K562 (cell line): ENCODE measurements around the gene PLCB1. TPM values are rescaled to one million over a fixed set of nuclear protein-coding genes. Genes with fewer than 3 reads are reported as not detected.

Source experiments
- NFIC ChIP-seq: fragments of 450-650 bp; IDR thresholded peaks from 2 replicates; pipeline ENCODE4 v1.6.1; 2017; ENCODE audit warnings: mild to moderate bottlenecking, inconsistent platforms
- SIRT6 ChIP-seq: IDR thresholded peaks from one replicate; pipeline ENCODE4 v1.6.1; 2012; ENCODE audit warnings: low read depth, mild to moderate bottlenecking, control low read depth, inconsistent platforms, low read length, moderate library complexity
- THAP12 ChIP-seq: fragments of 250-450 bp; sonication (Bioruptor Pico); IDR thresholded peaks from 2 replicates; pipeline ENCODE4 v1.9.0; 2021; ENCODE audit warnings: mild to moderate bottlenecking, inconsistent platforms
- ZBTB11 ChIP-seq, 3 experiments: fragments of 200-800 bp in 1 of 3; fragments of 250-450 bp in 1 of 3; fragments of 450-650 bp in 1 of 3; sonication (Bioruptor Pico) in 1 of 3; sonication (Bioruptor generic) in 1 of 3; formaldehyde crosslinking in 1 of 3; IDR thresholded peaks; 2 replicates each; pipeline versions ENCODE4 v1.6.1 to v1.8.0; 2016 to 2022; ENCODE audit warnings: mild to moderate bottlenecking in 2 of 3, missing genetic modification characterization in 2 of 3, missing compliant biosample characterization in 1 of 3, moderate library complexity in 1 of 3
- ZHX1 ChIP-seq: fragments of 150-350 bp; conservative IDR thresholded peaks from 2 replicates; pipeline ENCODE4 v1.6.1; 2014; ENCODE audit warnings: low read length
- polyA plus RNA-seq, 8 experiments: library from polyadenylated mRNA; depleted of rRNA in 4 of 8; stranded (reverse) in 5 of 8; unstranded in 3 of 8; fragments of >200 nt; fragmentation: Nextera tagmentation in 2 of 8; fragmentation: Illumina TruSeq in 1 of 8; extraction: Ambion mirVana in 2 of 8; extraction: Trizol in 1 of 8; gene quantifications; 2 replicates each; pipeline versions ENCODE4 v1.2.1 to v1.2.3, GENCODE V29; 2011 to 2014; ENCODE audit warnings: inconsistent platforms in 1 of 8, missing spikeins in 1 of 8
- total RNA-seq, 7 experiments: library from RNA; depleted of rRNA in 6 of 7; stranded (reverse); fragments of >200 nt in 6 of 7; fragmentation: Illumina TruSeq in 2 of 7; extraction: Trizol in 2 of 7; gene quantifications; 2 replicates each; pipeline versions ENCODE4 v1.2.1 to v1.2.3, GENCODE V29; 2011 to 2021; ENCODE audit warnings: low replicate concordance in 1 of 7

Gene PLCB1
- total and polyA plus RNA-seq, 9 of the 15 experiments (the other 6 are each of a cell fraction or from before 2014, with no cell fraction given) = 0.34 to 3.1 (median 1.3) TPM

- TF ChIP-seq ZHX1 (no peak), THAP12 (no peak), SIRT6 (no peak), ZBTB11 (CRISPR knock-in tag; IDR thresholded peaks at IDR 0.05) (no peak), NFIC (no peak)
- TF ChIP-seq, all 486 proteins: peak for 0
These were observed 394.5 kb downstream of the PLCB1 start (continued) for GRCh38 chr20:8526610-8527009.
